Measurements from ENCODE around the gene GREB1L.
"Not testable (repeated sequence)": the region's sequence is repeated elsewhere in the genome, so short reads cannot be mapped to it uniquely, and the experiment has no call there.

Gene GREB1L

DNA sequence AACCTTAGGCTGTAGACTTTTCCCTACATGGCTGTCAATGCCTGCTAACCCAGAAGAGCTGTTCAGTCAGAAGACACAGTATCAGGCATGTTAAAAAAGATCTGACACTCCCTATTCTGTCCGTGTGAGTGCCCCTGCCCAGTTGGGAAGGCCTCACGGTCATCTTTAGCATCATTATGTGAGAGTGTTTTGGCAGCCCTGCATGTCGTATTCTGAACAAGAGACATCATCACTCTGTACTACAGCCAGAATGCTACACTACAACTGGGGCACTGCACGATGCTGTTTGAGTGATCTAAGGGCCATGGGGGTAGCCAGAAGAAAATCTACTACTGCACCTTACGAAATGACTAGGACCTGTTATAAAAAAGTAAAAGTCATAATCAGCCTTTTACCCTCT is 67.2 kb downstream of the GREB1L start:
- H3K4me3 ChIP-seq (ENCODE audit: low read depth, low read length), result no peak overlapping the region
- TF ChIP-seq CTCF (IDR thresholded peaks at IDR 0.05; ENCODE audit: control insufficient read depth, extremely low read depth, insufficient read depth), result no peak
- DNase-seq (ENCODE audit: low read depth), result no peak

- not testable (repeated sequence) for H3K4me3 ChIP-seq (ENCODE audit: low read depth, low read length); DNase-seq (ENCODE audit: low read depth)
Observed at GRCh38 chr18:21311980-21312379, 69.9 kb downstream of the GREB1L start.

GRCh38 chr18:21313576-21313975 is 71.5 kb downstream of the GREB1L start:
- no peak for DNase-seq (ENCODE audit: low read depth)
- no peak overlapping the region for H3K4me3 ChIP-seq (ENCODE audit: low read depth, low read length)
- TF ChIP-seq CTCF (IDR thresholded peaks at IDR 0.05; ENCODE audit: control insufficient read depth, extremely low read depth, insufficient read depth), result no peak

- no peak for DNase-seq (ENCODE audit: low read depth)
- no peak for TF ChIP-seq CTCF (IDR thresholded peaks at IDR 0.05; ENCODE audit: control insufficient read depth, extremely low read depth, insufficient read depth)
- H3K4me3 ChIP-seq (ENCODE audit: low read depth, low read length), result no peak overlapping the region
Observed at GRCh38 chr18:21314724-21315123, 72.7 kb downstream of the GREB1L start.

DNA sequence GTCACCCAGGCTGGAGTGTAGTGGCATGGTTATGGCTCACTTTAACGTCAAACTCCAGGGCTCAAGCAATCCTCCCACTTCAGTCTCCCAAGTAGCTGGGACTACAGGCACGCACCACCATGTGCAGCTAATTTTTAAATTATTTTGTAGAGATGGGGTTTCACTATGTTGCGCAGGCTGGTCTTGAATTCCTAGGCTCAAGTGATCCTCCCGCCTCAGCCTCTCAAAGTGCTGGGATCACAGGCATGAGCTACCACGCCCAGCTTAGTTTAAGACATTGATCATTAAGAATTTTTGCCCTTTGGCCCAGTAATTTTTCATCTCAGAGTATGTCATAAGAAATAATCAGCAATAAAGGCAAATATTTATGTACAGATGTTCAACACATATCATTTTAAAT is 73.1 kb downstream of the GREB1L start:
- H3K4me3 ChIP-seq (ENCODE audit: low read depth, low read length); DNase-seq (ENCODE audit: low read depth): not testable (repeated sequence)

DNA sequence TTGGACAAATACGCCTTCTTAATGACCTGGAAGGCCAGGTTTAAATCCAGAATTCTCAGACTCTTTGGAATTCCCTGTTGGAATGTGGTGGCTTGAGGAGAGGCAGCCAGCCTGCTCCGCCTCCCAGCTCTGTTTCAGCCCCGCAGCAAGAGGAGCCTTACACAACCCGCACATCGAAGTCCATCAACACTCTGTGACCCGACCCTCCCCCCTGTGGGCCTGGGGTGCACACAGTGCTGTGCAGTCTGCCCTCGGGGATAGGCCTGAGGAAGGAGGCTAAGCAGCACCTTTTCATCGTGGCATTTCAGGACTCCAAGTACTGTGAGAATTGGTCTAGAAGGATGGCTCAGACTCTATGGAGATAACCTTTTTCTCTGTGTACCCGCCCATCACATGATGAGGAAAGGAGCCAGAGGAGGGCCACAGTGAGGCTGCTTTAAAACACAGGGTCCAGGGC is 73.7 kb downstream of the GREB1L start:
- no peak overlapping the region for H3K4me3 ChIP-seq (ENCODE audit: low read depth, low read length)
- TF ChIP-seq CTCF (IDR thresholded peaks at IDR 0.05; ENCODE audit: control insufficient read depth, extremely low read depth, insufficient read depth), result no peak
- DNase-seq (ENCODE audit: low read depth), result no peak

- no peak overlapping the region for H3K4me3 ChIP-seq (ENCODE audit: low read depth, low read length)
- TF ChIP-seq CTCF (IDR thresholded peaks at IDR 0.05; ENCODE audit: control insufficient read depth, extremely low read depth, insufficient read depth), result no peak
- no peak for DNase-seq (ENCODE audit: low read depth)
Observed at GRCh38 chr18:21316296-21316695, 74.3 kb downstream of the GREB1L start.

- DNase-seq (ENCODE audit: low read depth), result no peak
Observed at GRCh38 chr18:21321711-21322110, 79.7 kb downstream of the GREB1L start.

More at GRCh38 chr18:21321711-21322110, 79.7 kb downstream of the GREB1L start:
- no peak for TF ChIP-seq CTCF (IDR thresholded peaks at IDR 0.05; ENCODE audit: control insufficient read depth, extremely low read depth, insufficient read depth)
- no peak overlapping the region for H3K4me3 ChIP-seq (ENCODE audit: low read depth, low read length)
